Activated gamma-delta T cell (primary cell): ENCODE results near the gene SLC30A10.
"Not testable (repeated sequence)": the region's sequence is repeated elsewhere in the genome, so short reads cannot be mapped to it uniquely, and the experiment has no call there.

Experiments used
- DNase-seq: peaks from one replicate; lab custom pipeline; 2025; lab: John Stamatoyannopoulos, UW

SLC30A10 gene

DNA sequence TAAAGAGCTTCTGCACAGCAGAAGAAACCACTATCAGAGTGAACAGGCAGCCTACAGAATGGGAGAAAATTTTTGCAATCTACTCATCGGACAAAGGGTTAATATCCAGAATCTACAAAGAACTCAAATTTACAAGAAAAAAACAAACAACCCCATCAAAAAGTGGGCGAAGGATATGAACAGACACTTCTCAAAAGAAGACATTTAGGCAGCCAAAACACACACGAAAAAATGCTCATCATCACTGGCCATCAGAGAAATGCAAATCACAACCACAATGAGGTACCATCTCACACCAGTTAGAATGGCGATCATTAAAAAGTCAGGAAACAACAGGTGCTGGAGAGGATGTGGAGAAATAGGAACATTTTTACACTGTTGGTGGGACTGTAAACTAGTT, 36.5 kb downstream of the SLC30A10 start:
- not testable (repeated sequence) for DNase-seq

DNA sequence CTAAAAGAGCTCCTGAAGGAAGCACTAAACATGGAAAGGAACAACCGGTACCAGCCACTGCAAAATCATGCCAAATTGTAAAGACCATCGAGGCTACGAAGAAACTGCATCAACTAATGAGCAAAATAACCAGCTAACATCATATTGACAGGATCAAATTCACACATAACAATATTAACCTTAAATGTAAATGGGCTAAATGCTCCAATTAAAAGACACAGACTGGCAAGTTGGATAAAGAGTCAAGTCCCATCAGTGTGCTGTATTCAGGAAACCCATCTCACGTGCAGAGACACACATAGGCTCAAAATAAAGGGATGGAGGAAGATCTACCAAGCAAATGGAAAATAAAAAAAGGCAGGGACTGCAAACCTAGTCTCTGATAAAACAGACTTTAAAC, 39.7 kb downstream of the SLC30A10 start:
- DNase-seq: not testable (repeated sequence)

DNA sequence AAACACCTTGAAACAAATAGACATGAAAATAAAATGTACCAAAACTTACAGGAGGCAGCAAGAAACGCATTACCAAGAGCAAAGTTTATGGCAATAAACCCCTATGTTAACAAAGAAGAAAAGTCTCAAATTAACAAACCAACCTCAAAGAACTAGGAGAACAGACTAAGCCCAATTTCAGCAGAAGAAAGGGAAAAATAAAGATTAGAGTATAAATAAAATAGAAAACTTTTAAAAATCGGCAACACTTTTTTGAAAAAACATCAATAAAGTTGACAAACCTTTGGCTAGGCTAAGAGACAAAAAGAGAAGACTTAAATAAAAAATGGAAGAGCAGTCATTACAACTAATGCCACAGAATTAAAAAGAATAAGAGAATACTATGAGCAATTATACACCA, 42.7 kb downstream of the SLC30A10 start:
- DNase-seq: no peak

DNA sequence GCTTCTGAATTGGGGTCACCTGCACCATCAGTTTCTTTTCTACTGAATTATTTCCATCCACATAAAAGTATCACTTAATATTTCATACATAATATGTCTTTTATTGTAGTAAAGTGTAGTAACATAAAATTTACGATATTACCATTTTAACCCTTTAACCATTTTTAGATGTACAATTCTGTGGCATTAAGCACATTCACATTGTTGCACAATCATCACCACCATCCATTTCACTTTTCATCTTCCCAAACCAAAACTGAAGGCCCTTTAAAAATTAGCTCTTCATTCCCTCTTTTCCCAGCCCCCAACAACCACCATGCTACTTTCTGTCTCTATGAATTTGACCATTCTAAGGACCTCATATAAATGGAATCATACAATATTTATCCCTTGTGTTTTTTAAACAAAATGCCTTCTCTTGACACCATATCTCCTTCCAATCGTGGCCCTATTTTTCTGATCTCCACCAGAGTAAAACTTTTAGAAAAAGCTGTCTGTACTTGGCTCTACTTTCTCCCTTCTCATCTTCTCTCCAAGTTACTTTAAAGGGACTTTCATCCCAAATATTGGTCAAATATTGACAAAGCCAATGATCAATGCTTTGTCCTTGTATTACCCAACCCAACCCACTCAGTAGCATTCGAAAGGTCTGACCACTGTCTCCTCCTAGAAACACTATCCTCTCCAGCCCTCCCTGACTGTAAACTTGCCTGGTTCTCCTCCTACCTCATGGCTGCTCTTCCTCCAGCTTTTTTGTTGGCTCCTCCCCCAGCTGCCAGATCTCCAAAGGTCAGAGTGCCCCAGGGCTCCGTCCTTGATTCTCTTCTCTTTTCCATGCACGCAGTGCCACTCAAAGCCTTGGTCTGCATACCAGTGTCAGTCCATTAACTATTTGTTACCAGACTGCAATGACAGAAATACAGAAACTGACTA, 44.7 kb downstream of the SLC30A10 start:
- DNase-seq: no peak

DNA sequence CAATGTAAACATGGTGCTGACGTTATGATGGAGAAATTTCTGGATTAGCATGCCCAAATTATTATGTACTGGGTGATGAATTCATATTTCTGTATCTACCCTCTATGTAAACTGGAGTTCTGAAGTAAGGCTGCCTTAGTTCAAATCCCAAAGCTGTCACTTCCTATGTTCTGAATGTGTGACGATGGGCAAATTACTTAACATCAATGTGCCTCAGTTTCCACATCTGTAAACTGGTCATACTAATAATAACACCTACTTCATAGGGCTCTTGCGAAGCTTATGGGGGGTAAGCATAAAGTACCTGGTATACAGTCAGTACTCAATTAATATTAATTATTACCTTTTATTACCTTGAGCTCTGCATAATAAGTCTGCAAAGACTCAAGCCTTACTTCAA, 45.6 kb downstream of the SLC30A10 start:
- no peak for DNase-seq

DNA sequence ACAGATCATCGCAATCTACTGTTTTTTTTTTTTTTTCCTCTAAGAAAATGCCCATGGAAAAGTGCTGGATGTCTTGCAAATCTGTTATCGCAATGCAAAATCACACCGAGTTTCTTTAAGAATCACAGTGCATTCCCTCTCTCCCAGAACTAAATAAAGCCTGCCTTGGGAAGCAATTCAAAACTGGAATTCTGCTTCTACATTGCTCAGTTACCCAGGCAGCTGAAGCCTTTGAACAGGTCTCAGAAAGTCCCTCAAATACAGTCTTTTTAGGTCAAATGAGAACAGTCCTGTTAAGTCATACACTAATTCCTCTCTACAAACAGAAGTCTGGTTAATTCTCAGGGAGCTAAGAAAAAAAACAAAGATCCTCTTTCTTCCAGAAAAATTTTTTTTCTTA, 46.3 kb downstream of the SLC30A10 start:
- DNase-seq: no peak

DNA sequence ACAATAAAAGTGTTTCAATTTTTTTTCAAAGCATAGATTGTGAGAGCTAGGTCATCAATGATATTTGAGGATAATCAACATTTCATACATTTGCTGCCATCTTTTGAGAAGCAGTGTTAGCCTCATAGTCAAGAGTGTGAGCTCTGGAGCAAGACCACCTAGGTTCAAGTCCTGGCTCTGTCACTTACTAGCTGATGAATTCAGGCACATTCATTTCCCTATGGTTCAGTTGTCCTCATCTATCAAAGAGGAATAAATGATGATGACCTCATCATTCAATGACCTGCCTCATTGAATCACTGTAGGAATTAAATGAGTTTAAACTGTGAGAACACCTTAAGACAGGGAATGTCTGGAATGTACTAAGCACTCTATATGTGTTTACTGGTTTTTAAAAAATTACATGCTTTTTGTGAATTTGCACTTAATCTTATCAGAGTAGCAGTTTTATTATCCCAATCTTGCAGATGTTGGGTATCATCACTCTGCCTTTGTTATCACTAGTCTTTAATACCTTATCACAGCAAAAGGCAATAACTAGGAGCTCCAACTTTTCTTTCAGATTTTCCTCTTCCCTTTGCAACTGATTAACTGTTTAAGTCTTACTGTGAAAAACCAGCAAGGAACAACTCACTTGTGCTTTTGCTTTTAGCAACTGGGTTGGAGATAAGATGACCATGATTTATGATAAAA, 47.4 kb downstream of the SLC30A10 start:
- DNase-seq: no peak

DNA sequence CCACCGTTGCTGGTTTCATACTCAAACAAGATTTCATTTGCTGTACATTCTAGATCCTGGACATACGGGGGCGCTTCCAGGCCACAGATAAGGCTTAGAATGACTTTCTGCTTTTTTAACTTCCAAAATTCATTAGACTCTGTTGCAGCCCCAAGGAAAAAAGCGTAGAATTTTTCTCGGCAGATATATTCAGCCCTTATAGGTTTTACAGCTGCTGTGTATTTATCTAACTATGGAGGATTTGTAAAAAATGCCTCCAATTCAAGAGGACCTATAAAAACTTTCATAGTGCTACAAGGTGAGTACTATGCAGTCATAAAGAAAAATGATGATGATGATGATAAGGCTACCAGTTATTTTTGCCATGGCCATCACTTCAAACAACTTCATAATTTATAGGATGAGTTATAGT, 51.6 kb downstream of the SLC30A10 start:
- no peak for DNase-seq

DNA sequence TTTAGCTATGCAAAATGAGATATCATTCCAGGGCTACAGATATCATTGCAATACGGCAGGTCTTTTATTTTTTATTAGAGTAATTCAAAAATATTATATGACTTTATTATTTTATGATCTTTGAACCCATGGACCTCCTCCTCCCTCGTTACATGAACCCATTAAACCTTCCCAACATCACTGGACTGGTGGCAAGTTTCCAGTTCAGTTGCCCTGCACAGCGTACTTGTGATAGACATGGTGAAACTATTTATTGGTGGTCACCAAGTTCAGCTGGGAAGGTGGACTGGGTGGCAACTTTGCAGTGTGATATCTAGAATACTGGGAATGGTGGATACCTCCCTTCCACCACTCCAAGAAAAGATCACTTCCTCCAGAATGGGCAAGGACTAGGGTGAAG, 52.5 kb downstream of the SLC30A10 start:
- DNase-seq: no peak

DNA sequence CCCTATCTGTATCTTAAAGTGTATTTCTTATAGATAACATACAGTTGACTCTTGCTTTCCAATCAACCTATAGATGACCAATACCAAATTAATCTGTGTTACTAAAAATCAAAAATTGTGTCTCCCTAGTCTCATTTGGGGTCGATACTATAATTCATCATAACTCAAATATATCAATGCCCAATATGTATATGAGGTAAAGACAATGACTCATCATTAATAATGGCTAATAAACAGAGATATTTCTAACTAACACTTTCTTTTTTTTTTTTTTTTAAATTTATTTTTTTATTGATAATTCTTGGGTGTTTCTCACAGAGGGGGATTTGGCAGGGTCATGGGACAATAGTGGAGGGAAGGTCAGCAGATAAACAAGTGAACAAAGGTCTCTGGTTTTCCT, 55.8 kb downstream of the SLC30A10 start:
- not testable (repeated sequence) for DNase-seq

DNA sequence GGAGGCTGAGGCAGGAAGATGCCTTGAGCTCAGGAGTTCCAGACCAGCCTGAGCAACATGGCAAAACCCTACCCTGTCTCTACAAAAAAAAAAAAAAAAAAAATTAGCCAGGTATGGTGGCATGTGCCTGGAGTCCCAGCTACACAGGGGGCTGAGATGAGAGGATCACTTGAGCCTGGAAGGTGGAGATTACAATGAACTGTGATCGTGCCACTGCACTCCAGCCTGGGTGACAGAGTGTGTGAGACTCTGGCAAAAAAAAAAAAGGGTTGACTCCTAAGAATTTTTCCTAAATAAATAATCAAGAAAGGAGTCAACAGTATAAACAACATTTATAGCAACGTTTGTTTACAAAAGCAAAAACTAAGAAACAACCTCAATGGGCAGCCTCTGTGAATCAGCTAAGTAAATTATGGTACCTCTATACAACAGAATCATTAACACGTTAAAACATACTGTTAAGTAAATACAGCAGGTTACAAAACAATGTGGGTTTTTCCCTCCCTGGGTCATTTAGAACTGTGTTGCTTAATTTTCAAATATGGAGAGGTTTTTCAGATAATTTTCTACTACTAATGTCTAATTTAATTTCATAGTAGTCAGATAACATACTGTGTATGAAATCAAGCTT, 56.8 kb downstream of the SLC30A10 start:
- no peak for DNase-seq

DNA sequence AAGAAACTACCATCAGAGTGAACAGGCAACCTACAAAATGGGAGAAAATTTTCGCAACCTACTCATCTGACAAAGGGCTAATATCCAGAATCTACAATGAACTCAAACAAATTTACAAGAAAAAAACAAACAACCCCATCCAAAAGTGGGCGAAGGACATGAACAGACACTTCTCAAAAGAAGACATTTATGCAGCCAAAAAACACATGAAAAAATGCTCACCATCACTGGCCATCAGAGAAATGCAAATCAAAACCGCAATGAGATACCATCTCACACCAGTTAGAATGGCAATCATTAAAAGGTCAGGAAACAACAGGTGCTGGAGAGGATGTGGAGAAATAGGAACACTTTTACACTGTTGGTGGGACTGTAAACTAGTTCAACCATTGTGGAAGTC, 59.7 kb downstream of the SLC30A10 start:
- not testable (repeated sequence) for DNase-seq
